SHP77 treated with DMSO at 0.1 percent for 48 hours (cell line): ENCODE results near the gene RGS14.
"Not testable (repeated sequence)": the region's sequence is repeated elsewhere in the genome, so short reads cannot be mapped to it uniquely, and the experiment has no call there.

ENCODE experiments used
- DNase-seq: peaks from one replicate; lab custom pipeline; 2025; lab: John Stamatoyannopoulos, UW

The RGS14 gene

GRCh38 chr5:177327539-177328522 is 29.9 kb upstream of the RGS14 start:
- no peak for DNase-seq

GRCh38 chr5:177328545-177329231 is 29.0 kb upstream of the RGS14 start:
- DNase-seq = no peak

GRCh38 chr5:177329883-177330282 is 27.8 kb upstream of the RGS14 start:
- no peak for DNase-seq

GRCh38 chr5:177330991-177331842 is 26.5 kb upstream of the RGS14 start:
- no peak for DNase-seq

GRCh38 chr5:177332031-177332895 is 25.5 kb upstream of the RGS14 start:
- DNase-seq = no peak

- DNase-seq = no peak
These were observed 24.8 kb upstream of the RGS14 start for GRCh38 chr5:177332896-177333260.

- DNase-seq = no peak
These were observed 24.1 kb upstream of the RGS14 start for GRCh38 chr5:177333420-177334154.

- DNase-seq = no peak
These were observed 23.6 kb upstream of the RGS14 start for GRCh38 chr5:177334155-177334551.

GRCh38 chr5:177334781-177335700 is 22.7 kb upstream of the RGS14 start:
- DNase-seq = no peak

- no peak for DNase-seq
These were observed 22.0 kb upstream of the RGS14 start for GRCh38 chr5:177335701-177336065.

- DNase-seq = no peak
These were observed 21.6 kb upstream of the RGS14 start for GRCh38 chr5:177336112-177336511.

- DNase-seq = no peak
These were observed 20.9 kb upstream of the RGS14 start for GRCh38 chr5:177336603-177337494.

GRCh38 chr5:177338251-177339106 is 19.2 kb upstream of the RGS14 start:
- no peak for DNase-seq

GRCh38 chr5:177339107-177339638 is 18.6 kb upstream of the RGS14 start:
- no peak for DNase-seq

GRCh38 chr5:177343000-177343399 is 14.7 kb upstream of the RGS14 start:
- not testable (repeated sequence) for DNase-seq

- DNase-seq = no peak
These were observed 13.9 kb upstream of the RGS14 start for GRCh38 chr5:177343777-177344176.

- no peak for DNase-seq
These were observed 12.8 kb upstream of the RGS14 start for GRCh38 chr5:177344891-177345290.
